ENCODE measurements around the gene PPP1R37.

PPP1R37 gene

DNA sequence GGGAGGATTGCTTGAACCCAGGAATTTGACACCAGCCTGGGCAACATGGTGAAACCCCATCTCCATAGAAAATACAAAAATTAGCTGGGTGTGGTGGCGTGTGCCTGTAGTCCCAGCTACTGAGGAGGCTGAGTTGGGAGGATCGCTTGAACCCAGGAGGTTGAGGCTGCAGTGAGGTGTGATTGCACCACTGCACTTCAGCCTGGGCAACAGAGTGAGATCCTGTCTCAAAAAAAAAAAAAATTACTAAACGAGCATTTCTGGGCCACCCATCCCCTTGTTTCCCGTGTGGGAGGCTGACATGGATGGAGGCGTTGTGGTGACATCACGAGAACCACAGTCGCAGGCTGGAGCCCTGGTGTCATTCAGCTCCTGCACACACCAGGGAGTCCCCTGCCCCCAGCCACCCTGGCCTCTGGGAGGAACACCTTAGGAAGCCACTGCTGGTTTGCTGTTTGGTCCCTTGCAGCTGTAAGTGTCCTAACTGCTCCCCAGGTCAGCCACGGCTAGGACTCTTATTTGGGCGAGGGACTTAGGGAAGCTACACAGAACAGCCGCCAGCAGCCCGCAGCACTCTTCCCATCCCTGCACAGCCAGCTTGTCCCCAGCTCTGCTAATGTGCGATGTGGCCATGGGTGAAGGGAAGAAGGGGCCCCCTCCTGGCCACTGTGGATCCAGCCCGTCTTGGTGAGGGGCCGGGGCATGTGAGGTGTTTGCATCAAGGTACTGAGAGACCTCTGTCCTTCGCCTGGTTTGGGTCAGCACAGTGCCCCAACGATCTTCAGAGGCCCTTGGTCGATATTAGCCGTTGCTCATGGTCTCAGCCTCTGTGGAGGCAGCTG, 55.1 kb downstream of the PPP1R37 start:
- no peak overlapping the region for H3K4me3 Mint-ChIP-seq
- peaks cover under 1% of the 10 kb centered on the region for H3K4me1 Mint-ChIP-seq
- H3K27ac Mint-ChIP-seq = no peak overlapping the region
- peaks cover 13% of the 10 kb centered on the region for H3K27me3 Mint-ChIP-seq (ENCODE audit: low read depth)
- H3K36me3 Mint-ChIP-seq (ENCODE audit: low read depth) = peaks cover 2% of the 10 kb centered on the region
- no peak for TF ChIP-seq CTCF (IDR thresholded peaks at IDR 0.05; ENCODE audit: unreplicated experiment in 3 of 3)
- H3K9me3 Mint-ChIP-seq = no peaks in the 10 kb centered on the region

- Mint-ChIP-seq H3K4me3 (peak overlapping the region in 1 of 3 experiments; percentile 23), H3K27me3 (ENCODE audit: low read depth) (peaks cover 18% of the 10 kb centered on the region), H3K4me1 (peaks cover 5% of the 10 kb centered on the region), H3K9me3 (no peaks in the 10 kb centered on the region), H3K27ac (no peak overlapping the region), H3K36me3 (ENCODE audit: low read depth) (no peaks in the 10 kb centered on the region)
- TF ChIP-seq CTCF (IDR thresholded peaks at IDR 0.05; ENCODE audit: unreplicated experiment in 3 of 3) = no peak
Measured at GRCh38 chr19:45149129-45149528, 56.1 kb downstream of the PPP1R37 start.

GRCh38 chr19:45150180-45150579, 57.2 kb downstream of the PPP1R37 start:
- Mint-ChIP-seq H3K4me3 (no peak overlapping the region), H3K36me3 (ENCODE audit: low read depth) (no peaks in the 10 kb centered on the region), H3K9me3 (no peaks in the 10 kb centered on the region), H3K27me3 (ENCODE audit: low read depth) (peaks cover 23% of the 10 kb centered on the region), H3K4me1 (peaks cover 7% of the 10 kb centered on the region), H3K27ac (no peak overlapping the region)
- no peak for TF ChIP-seq CTCF (IDR thresholded peaks at IDR 0.05; ENCODE audit: unreplicated experiment in 3 of 3)

DNA sequence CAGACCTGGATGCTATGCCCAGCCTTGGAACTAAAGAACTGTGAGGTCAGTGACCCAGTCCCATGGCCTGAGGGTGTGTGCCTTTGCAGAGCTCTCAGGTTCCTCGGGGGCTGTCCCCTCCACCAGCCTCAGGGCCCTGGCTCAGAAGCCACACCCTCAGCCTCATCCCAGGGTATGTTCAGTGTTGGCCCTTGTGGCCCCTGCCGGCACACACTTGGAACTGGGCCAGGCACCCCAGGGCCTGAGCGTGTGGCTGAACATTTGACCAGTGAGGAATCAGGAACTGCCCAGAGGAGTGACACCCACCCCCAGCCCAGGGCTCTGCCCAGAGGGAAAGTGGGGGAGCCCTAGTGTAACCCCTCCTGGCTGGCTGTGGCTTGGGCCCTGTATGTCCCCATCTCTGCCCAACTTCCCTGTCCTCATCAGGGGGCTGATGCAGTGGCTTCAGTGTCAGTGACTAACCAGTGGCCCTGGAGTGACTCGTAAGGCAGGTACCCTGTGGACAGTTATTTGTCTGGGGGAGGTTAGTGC, 57.8 kb downstream of the PPP1R37 start:
- no peaks in the 10 kb centered on the region for H3K36me3 Mint-ChIP-seq (ENCODE audit: low read depth)
- no peak overlapping the region for H3K4me3 Mint-ChIP-seq
- no peak overlapping the region for H3K27ac Mint-ChIP-seq
- H3K27me3 Mint-ChIP-seq (ENCODE audit: low read depth) = peaks cover 27% of the 10 kb centered on the region
- peaks cover 7% of the 10 kb centered on the region for H3K4me1 Mint-ChIP-seq
- no peak for TF ChIP-seq CTCF (IDR thresholded peaks at IDR 0.05; ENCODE audit: unreplicated experiment in 3 of 3)
- no peaks in the 10 kb centered on the region for H3K9me3 Mint-ChIP-seq

GRCh38 chr19:45151320-45151719, 58.3 kb downstream of the PPP1R37 start:
- Mint-ChIP-seq H3K27ac (no peak overlapping the region), H3K4me1 (peaks cover 7% of the 10 kb centered on the region), H3K27me3 (ENCODE audit: low read depth) (peaks cover 27% of the 10 kb centered on the region), H3K36me3 (ENCODE audit: low read depth) (no peaks in the 10 kb centered on the region), H3K9me3 (no peaks in the 10 kb centered on the region), H3K4me3 (no peak overlapping the region)
- TF ChIP-seq CTCF (IDR thresholded peaks at IDR 0.05; ENCODE audit: unreplicated experiment in 3 of 3) = no peak
